ACC112 (cell line): Measurements from ENCODE around the gene CC2D1B.

Experiments
- H2AFZ ChIP-seq: fragments of 200-600 bp; sonication (generic); one replicate; pipeline ENCODE4 v1.6.0; 2017; ENCODE audit warnings: antibody characterized with exemption, low read length; ENCODE audit not compliant: unreplicated experiment
- H3K27ac ChIP-seq: fragments of 200-600 bp; sonication (generic); 2 replicates; pipeline ENCODE4 v1.5.1; 2014; ENCODE audit warnings: low read depth, mild to moderate bottlenecking, antibody characterized with exemption, low read length, moderate library complexity
- H3K27me3 ChIP-seq: fragments of 200-600 bp; sonication (generic); 2 replicates; pipeline ENCODE4 v1.6.1; 2014; ENCODE audit warnings: mild to moderate bottlenecking, antibody characterized with exemption, low read length, moderate library complexity, mixed read lengths; ENCODE audit not compliant: insufficient read depth
- H3K36me3 ChIP-seq: fragments of 200-600 bp; sonication (generic); 2 replicates; pipeline ENCODE4 v1.6.1; 2016; ENCODE audit warnings: mild to moderate bottlenecking, antibody characterized with exemption, low read length, moderate library complexity, mixed read lengths; ENCODE audit not compliant: insufficient read depth
- H3K4me1 ChIP-seq: fragments of 200-600 bp; sonication (generic); one replicate; pipeline ENCODE4 v1.6.1; 2016; ENCODE audit warnings: low read length, mixed read lengths; ENCODE audit not compliant: insufficient read depth, unreplicated experiment, control insufficient read depth
- H3K4me3 ChIP-seq: fragments of 200-600 bp; sonication (generic); 2 replicates; pipeline ENCODE4 v1.5.1; 2014; ENCODE audit warnings: mild to moderate bottlenecking, low read depth, low read length
- H3K79me2 ChIP-seq: fragments of 200-600 bp; sonication (generic); one replicate; pipeline ENCODE4 v1.6.0; 2016; ENCODE audit warnings: low read length; ENCODE audit not compliant: control insufficient read depth, unreplicated experiment, insufficient read depth

The CC2D1B gene

DNA sequence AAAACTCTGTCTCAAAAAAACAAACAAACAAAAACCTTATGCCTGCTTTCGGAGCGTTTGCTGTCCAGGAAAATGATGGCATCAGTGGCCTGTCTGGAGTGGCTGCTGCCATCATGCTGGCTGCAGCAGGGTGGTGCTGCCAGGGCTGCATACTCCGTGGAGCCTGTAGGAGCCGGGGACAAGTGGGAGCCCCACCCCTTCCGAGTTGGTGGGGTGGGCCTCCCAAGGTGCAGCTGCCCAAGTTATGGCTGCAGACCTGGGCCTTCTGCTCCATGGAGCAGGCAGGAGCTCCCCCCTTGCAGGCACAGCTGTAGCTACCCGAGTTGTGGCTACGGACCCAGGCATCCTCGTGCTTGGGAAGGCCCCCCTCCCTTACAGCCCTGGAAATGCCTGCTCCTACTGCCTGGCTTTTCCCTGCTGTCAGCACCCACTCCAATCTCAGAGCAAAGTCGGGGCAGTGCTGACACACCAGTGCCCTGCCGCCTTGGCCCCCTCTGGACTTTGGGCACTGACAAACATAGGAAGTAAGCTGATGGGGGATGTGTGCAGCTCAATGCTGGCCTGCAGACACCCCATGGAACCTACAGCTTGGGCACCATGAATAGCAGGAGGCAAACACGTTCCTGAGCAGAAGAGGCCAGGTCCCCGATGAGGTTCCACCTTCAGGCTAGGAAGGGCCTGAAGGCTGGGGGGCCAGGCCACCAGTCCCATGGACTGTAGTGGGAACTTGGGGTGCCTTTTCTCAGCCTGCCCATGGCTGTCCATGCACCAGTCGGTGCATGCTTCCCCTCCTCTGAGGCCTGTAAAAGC is 60.4 kb downstream of the CC2D1B start:
- Histone ChIP-seq H3K79me2 (no peaks in the 10 kb centered on the region), H3K4me1 (no peaks in the 10 kb centered on the region), H3K27me3 (no peaks in the 10 kb centered on the region), H3K36me3 (peaks cover 1% of the 10 kb centered on the region; the same call in 1 of the 2 replicates), H3K27ac (no peak overlapping the region), H2AFZ (no peak overlapping the region), H3K4me3 (no peak overlapping the region)
